Dermis blood vessel endothelial cell (primary cell): Measurements from ENCODE around the gene ECSCR. TPM values are rescaled to one million over a fixed set of nuclear protein-coding genes. Genes with fewer than 3 reads are reported as not detected.

Source experiments
- DNase-seq: peaks from one replicate; pipeline ENCODE4 v3.0.0; 2010
- total RNA-seq: library from RNA; depleted of rRNA; stranded (reverse); fragments of >200 nt; gene quantifications from 2 replicates; pipeline ENCODE4 v1.2.3, GENCODE V29; 2014

Gene ECSCR
- total RNA-seq, 1 donor from 2014 or later, result 423 TPM

GRCh38 chr5:139473565-139473964 lies 11.0 kb upstream of the ECSCR start:
- DNase-seq, result peak; percentile 60

- peak; percentile 63 for DNase-seq
These were observed 10.6 kb upstream of the ECSCR start for GRCh38 chr5:139473105-139473504.

DNA sequence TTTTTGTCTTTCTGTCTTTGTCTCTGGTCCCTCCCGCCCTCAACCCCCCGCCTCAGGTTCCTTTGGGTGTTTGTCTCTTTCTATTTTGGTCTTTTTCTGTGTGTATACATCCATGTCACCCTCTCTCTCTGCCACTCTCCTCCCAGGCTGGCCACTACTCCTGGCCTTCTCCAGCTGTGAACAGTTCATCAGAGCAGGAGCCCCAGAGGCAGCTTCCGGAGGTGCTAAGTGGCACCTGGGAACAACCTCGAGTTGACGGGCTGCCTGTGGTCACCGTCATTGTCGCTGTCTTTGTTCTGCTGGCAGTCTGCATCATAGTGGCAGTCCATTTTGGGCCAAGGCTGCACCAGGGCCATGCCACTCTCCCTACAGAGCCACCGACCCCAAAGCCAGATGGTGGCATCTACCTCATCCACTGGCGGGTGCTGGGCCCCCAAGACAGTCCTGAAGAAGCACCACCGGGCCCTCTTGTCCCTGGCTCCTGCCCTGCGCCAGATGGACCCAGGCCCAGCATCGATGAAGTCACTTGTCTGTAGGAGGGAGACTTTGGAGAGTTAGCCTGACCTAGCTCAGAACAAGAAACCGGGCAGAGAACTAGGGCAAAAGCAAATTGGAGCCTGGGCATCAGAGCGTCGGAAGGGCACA lies 10.0 kb upstream of the ECSCR start:
- DNase-seq, result no peak

DNA sequence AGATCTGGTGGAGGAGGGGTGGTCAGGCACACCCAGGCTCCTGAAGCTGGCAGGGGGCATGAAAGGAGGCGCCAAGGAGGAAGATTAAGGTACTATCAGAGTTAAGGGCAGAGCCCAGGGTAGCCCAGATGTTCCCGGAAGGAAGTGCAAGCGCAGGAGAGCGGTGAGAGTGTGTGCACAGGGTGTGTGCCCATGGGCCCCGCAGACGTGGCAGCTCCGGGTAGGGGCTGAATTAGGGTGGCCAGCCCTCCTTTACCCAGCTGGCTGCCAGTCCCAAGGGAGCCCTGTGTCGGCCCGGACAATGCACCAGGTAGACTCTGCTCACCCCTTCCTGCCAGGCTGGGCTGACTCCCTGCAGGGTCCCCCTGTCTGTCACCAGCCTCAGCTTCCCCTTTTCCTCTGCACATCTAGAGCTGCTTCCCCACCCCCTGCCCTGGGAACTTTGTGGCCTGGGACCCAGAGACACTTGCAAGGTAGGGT lies 8.3 kb upstream of the ECSCR start, which contains the start of gene SMIM33:
TSS of gene SMIM33 (plus strand) at position 184 of the 480 bp plus-strand sequence. CDS start at position 302, 118 bp downstream.
- no peak for DNase-seq

DNA sequence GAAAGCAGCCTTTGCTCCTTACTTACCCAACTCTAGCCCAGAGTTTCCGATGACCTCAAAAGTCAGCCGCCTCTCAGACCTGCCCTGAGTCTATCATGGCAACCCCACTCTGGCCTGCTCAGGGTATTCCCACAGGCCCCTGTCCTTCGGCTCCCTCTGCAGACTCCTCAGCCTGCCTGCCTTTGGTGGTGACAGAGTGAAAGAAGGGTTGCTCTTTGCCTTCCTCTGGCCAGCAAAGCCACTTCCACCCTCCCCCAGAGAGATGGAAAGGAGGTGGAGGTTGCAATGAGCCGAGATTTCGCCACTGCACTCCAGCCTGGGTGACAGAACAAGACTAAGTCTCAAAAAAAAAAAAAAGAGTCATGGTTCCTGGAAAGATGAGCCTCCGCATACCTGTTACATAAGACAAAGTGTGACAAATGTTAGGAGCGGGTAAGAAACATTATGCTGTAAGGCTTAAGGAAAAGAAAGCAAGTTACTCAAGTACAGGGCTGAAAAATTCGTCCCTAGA lies 5.9 kb upstream of the ECSCR start:
- DNase-seq, result peak; percentile 10

DNA sequence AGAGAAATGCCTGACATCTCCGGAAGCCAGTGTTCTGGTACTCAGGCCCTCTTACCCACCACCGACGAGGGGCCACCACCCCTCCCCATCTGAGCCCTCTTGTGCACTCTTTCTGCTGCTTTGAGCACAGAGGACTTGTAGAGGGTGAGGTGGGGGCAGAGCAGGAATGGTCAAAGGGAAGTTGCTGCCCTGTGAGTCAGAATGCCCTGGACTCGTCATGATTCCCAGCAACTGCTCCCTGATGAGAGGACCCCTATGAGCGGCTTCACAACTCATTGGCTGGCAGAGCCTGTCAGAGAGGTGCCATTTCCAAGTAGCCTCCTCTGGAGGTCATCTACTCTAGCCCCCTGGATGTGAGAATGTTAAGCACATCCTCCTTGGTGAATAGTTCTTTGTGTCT lies 845 bp downstream of the ECSCR start:
- peak; percentile 91 for DNase-seq

- DNase-seq, result peak; percentile 60
These were observed 1.4 kb downstream of the ECSCR start for GRCh38 chr5:139461176-139461575.

- no peak for DNase-seq
These were observed 2.1 kb downstream of the ECSCR start for GRCh38 chr5:139460455-139460854.

GRCh38 chr5:139459451-139459934 lies 3.0 kb downstream of the ECSCR start:
- DNase-seq, result peak; percentile 80

GRCh38 chr5:139458580-139459407 lies 3.7 kb downstream of the ECSCR start:
- peak; percentile 85 for DNase-seq

DNA sequence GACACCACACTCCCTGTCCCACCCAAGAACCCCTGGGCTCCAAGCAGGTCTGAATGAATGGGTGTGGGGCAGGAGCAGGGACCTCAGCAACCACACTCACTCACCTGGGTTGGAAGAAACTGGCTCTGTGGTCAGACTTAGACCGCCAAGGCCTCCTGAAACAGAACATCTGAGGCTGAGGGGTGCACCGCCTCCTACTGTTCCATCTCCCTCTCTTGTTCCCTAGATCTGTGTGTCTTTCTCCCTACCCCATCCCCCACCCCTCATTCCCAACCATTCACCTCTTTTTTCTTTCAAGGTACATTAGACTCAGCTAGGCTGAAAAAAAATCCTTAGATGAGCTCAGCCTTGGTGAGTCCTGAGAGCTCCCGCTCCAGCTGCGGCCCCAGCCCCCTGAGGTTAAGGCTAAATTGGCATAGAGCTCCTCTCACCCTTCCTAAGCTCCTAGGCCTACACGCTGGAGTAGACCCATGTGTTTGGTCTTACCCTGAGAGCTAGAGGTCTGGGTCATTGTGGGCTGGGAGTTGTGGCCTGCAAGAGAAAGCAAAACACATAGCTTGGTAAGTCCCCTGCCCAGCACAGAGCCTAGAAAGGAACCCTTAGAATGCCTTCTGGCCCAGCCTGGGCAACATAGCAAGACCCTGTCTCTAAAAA lies 4.8 kb downstream of the ECSCR start:
- DNase-seq, result no peak

- no peak for DNase-seq
These were observed 5.3 kb downstream of the ECSCR start for GRCh38 chr5:139457241-139457640.

DNA sequence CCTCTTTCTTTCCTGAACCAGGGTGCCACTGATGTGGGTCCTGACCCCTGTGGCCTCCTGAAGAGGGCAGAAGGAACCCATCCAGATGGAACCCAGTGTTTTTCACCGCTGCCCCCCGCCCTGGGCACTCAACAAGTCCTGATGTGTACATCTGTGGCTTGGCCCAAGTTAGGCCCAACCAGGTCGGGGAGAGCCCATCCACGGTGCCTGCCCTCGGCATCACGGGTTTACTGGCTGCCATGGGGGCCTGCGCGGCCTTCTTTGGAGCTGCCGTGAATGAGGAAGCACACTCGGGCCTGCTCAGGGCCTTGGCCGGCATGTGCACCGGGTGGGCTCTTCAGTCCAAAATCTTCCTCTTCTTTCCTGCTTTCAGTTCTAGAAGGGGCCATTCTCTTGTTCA lies 5.8 kb downstream of the ECSCR start:
- no peak for DNase-seq

DNA sequence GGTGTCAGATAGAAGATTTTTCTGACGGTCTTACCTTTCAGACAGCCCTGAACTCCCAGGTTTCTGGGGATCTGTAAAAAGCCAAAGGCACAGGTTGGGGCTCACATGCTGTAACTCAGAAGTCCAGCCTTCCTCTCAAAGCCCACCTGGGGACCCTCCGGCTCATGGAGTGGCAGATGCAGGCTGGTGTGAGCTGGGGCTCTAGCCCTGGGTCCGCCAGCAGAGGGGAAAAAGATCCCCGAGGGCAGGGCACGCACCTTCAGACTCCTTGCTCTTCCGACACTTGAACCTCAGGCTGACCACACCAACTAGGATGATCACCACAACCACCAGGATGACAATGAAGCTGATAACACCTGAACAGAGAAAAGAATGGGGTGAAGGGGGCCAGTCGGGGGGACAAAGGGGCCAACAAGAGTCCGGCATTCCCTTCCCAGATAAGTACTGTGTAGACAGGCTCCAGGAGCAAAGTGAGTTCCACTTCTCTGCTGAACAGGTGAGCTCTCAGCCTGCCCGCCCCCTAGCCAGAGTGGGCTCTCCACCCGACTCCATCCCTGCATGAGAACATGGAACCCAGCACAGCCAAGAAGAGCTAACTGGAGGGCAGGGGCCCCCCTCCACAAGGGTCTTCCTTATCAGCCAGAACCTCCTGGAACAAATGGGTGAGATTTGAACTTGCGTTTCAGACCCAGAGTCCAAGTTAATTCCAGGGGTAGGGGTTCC lies 7.8 kb downstream of the ECSCR start:
- no peak for DNase-seq

- DNase-seq, result no peak
These were observed 8.6 kb downstream of the ECSCR start for GRCh38 chr5:139453683-139454567.

DNA sequence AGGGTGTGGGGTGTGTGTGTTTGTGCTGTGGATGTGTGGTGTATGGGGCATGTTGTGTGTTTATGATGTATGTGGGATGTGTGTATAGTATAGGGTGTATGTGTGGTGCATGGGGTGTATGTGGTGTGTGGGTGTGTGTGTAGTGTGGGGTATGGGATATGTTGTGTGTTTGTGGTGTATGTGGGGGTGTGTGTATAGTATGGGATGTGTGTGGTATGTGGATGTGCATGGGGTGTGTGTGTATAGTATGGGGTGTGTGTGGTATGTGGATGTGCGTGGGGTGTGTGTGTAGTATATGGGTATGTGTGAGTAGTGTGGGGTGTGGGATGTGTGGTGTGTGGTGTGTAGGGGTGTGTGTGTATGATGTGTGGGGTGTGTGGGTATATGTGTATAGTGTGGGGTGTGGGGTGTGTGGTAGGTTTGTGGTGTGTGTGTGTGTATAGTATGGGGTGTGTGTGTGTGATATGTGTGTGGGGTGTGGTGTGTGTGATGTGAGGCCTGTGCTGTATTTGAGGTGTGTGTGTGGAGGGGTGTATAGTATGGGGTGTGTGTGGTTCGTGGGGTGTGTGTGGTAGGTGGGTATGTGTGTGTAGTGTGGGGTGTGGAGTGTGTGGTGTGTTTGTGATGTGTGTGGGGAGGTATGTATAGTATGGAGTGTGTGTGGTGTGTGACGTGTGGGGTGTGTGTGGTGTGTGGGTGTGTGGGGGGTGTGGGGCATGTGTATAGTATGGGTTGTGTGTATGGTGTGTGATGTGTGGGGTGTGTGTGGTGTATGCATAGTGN lies 10.5 kb downstream of the ECSCR start:
- DNase-seq, result no peak

DNA sequence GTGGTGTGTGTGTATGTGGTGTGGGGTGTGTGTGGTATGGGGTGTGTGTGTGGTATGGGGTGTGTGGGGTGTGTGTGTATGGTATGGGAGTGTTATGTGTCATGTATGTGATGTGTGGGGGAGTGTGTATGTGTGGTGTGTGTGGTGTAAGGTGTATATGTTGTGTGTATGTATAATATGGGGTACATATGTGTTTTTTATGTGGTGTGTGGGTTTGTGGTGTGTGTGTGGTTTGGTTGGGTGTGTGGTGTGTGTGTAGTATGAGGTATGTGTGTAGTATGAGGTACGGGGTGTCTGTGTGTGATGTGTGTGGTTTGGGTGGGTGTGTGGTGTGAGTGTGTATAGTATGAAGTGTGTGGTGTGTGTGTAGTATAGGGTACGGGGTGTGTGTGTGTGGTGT lies 11.4 kb downstream of the ECSCR start:
- DNase-seq, result no peak

DNA sequence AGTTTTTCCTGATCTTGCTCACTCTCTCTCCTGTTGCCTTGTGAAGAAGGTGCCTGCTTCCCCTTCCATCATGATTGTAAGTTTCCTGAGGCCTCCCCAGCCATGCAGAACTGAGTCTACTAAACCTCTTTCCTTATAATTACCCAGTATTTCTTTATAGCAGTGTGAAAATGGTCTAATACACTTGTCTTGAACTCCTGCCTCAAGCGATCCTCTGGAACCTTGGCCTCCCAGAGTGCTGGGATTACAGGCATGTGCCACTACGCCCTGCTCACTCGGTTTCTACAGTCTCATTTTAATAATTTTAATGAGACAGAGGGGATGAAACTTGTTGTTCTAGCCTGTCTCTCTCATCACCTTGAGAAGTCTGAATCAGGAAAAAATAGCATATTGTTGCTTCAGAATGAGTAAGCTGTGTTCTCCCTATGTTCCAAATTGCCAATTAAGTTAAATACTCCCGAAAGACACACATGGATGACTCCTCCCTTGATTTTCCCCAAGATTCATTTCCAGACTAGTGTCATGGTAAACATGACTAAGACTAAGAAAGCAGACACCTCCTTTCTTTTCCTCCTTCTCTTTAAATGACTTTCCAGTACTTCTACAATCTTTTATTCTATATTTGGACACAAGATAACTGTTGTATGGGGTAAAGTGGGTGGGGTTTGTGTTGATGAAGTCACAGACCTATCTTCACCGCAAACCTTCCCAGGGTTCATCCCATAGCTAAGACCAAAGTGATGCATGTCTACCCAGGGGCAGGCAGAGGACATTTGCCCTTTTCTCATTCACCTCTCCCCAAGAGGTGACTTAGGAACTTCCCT lies 15.4 kb downstream of the ECSCR start:
- no peak for DNase-seq
